DMS53 treated with DMSO at 0.1 percent for 48 hours (cell line): ENCODE measurements around the gene C4BPA.

Source experiments
- DNase-seq: peaks from one replicate; lab custom pipeline; 2025; ENCODE audit not compliant: unreplicated experiment; lab: John Stamatoyannopoulos, UW

C4BPA gene

GRCh38 chr1:207103892-207104373 lies at the start of gene C4BPA:
TSS of gene C4BPA (plus strand) at chr1:207104233. CDS start at chr1:207113026, 8,793 bp downstream.
- peak; percentile 8 for DNase-seq

GRCh38 chr1:207054491-207054890 lies 49.5 kb upstream of the C4BPA start:
- no peak for DNase-seq

- DNase-seq, result no peak
Observed at GRCh38 chr1:207055386-207056001, 48.5 kb upstream of the C4BPA start.

GRCh38 chr1:207056673-207057072 lies 47.4 kb upstream of the C4BPA start:
- no peak for DNase-seq

- DNase-seq, result no peak
Observed at GRCh38 chr1:207058252-207058651, 45.8 kb upstream of the C4BPA start.

- no peak for DNase-seq
Observed at GRCh38 chr1:207058878-207059867, 44.9 kb upstream of the C4BPA start.

GRCh38 chr1:207059881-207060280 lies 44.2 kb upstream of the C4BPA start:
- no peak for DNase-seq

GRCh38 chr1:207060596-207060995 lies 43.4 kb upstream of the C4BPA start:
- no peak for DNase-seq

- DNase-seq, result no peak
Observed at GRCh38 chr1:207062058-207062457, 42.0 kb upstream of the C4BPA start.

GRCh38 chr1:207063014-207063413 lies 41.0 kb upstream of the C4BPA start:
- no peak for DNase-seq

GRCh38 chr1:207064561-207064960 lies 39.5 kb upstream of the C4BPA start:
- no peak for DNase-seq

GRCh38 chr1:207067185-207067584 lies 36.8 kb upstream of the C4BPA start:
- no peak for DNase-seq

- no peak for DNase-seq
Observed at GRCh38 chr1:207067665-207068064, 36.4 kb upstream of the C4BPA start.

- DNase-seq, result no peak
Observed at GRCh38 chr1:207069061-207069460, 35.0 kb upstream of the C4BPA start.

GRCh38 chr1:207069858-207070506 lies 34.1 kb upstream of the C4BPA start:
- DNase-seq, result no peak

GRCh38 chr1:207070811-207071210 lies 33.2 kb upstream of the C4BPA start:
- no peak for DNase-seq

- DNase-seq, result no peak
Observed at GRCh38 chr1:207071426-207071825, 32.6 kb upstream of the C4BPA start.

GRCh38 chr1:207072233-207072632 lies 31.8 kb upstream of the C4BPA start:
- no peak for DNase-seq

GRCh38 chr1:207073906-207074820 lies 29.9 kb upstream of the C4BPA start:
- no peak for DNase-seq

GRCh38 chr1:207076181-207076955 lies 27.7 kb upstream of the C4BPA start:
- no peak for DNase-seq
